Measurements from ENCODE around the gene GRIK4.

GRIK4 gene

DNA sequence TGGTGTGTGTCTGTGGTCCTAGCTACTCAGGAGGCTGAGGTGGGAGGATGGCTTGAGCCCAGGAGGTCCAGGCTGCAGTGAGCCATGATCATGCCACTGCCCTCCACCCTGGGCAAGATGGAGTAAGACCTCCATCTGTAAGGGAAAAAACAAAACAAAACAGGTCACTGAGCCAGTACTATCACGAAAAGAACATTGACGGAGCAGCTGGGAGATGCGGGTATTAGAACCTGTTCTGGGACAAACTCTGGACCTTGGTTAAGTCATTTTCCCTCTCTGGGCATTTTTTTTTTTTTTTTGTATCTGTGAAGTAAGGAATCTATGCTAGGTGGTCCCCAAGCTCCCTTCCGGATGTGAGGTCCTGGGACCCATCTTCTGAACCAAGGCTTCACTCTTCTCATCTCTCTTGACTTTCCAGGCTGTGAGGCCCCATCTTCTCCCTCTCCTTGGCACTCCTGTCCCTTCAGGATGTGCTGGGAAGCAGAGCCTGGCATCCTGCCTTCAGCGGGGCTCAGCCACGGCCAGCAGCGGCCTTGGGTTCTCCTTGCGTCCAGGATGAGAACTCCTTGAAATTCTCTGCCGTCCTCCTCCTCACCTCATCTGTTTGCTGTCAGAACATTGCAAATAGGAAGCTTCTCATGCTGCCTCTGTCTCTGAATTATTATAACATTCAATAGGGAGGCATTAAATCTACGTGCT lies 130.8 kb downstream of the GRIK4 start:
- FAIRE-seq: no peak
- TF ChIP-seq POLR2A (IDR thresholded peaks at IDR 0.05; ENCODE audit: low read depth, low read length) (no peak), TAF1 (IDR thresholded peaks at IDR 0.05; ENCODE audit: borderline replicate concordance, low read depth, low read length) (no peak), POLR2AphosphoS5 (IDR thresholded peaks at IDR 0.05; ENCODE audit: low read depth, low read length) (no peak)
- DNase-seq (ENCODE audit: insufficient read length): no peak

DNA sequence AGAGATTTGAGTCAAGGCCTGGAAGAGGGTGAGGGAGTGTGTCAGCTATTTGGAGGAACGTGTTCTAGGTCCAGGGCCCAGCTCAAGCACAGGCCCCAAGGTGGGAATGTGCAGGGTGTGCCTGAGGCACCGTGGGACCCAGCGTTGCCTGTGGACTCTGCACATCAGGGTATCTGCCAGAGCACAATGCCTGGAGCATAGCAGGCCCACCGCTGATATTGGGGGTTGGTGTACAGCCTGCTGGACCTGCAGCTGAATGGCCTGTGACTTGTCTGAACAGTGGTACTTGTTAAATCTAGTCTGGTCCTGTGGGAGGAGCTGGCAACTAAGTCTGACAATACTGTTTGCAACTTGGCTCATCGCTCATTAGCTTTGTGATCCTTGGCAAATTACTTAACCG lies 131.7 kb downstream of the GRIK4 start:
- FAIRE-seq (no peak), DNase-seq (ENCODE audit: insufficient read length) (no peak)
- no peak for TF ChIP-seq TAF1 (IDR thresholded peaks at IDR 0.05; ENCODE audit: borderline replicate concordance, low read depth, low read length)
- no peak for TF ChIP-seq POLR2AphosphoS5 (IDR thresholded peaks at IDR 0.05; ENCODE audit: low read depth, low read length)
- TF ChIP-seq POLR2A (IDR thresholded peaks at IDR 0.05; ENCODE audit: low read depth, low read length): no peak

DNA sequence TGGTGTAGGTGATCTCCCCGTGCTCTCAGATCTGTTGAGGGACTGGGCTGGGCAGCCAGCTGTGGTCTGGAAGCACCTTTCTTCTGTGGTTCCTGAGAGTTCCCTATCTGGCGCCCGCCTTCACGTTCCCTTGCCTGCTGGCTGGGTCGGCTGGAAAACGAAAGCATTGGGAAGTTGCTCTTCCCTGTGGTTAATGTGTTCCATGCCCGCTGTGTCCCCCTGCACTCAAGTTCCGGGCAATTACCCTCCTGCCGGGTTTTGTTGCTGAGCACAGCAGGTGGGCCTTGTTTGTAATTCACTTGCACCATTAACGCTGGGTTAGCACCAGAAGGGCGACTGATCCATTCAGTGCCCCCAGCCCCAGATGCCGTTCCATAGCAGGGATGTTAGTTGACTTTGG lies 134.1 kb downstream of the GRIK4 start:
- TF ChIP-seq POLR2AphosphoS5 (IDR thresholded peaks at IDR 0.05; ENCODE audit: low read depth, low read length) (no peak), POLR2A (IDR thresholded peaks at IDR 0.05; ENCODE audit: low read depth, low read length) (no peak), TAF1 (IDR thresholded peaks at IDR 0.05; ENCODE audit: borderline replicate concordance, low read depth, low read length) (no peak)
- DNase-seq (ENCODE audit: insufficient read length) (no peak), FAIRE-seq (no peak)

DNA sequence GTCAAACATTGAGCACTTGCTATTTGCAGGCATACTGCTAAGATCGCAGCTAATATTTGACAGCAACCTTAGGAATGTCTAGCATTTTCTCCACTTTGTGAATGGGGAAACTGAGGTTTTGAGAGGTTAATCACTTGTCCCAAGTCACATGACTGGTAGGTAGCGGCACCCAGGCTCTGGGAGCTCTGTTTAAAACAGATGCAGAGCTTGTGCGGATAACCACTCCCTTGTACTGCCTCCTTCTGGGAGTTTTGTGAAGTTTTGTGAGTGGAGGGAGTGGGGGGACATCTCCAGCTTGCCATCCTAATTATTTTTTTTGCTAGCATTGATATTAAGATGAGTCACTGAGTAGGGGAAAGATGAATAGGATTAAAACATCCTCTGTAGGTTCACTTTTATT lies 134.7 kb downstream of the GRIK4 start:
- no peak for DNase-seq (ENCODE audit: insufficient read length)
- FAIRE-seq: peak; percentile 33
- TF ChIP-seq POLR2A (IDR thresholded peaks at IDR 0.05; ENCODE audit: low read depth, low read length): no peak

DNA sequence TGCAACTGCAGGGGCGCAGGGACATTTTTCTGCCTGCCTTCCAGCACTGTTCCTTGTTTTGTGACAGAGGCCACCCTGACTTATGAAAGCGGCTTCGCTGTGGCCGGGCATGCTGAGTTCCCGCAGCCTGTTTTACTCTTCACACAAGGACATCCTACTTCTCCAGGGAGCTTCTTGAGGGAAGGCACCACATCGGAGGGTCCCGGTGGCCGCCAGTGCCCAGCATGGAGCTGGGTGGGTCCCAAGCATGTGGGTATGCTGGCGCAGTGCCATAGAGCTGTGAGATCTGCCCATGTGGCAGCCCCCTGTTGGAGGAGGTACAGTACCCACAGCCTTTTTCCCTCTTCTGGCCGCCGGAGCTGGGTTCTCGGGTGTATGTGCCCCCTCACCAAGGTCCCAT lies 136.1 kb downstream of the GRIK4 start:
- TF ChIP-seq POLR2AphosphoS5 (IDR thresholded peaks at IDR 0.05; ENCODE audit: low read depth, low read length): no peak
- no peak for TF ChIP-seq POLR2A (IDR thresholded peaks at IDR 0.05; ENCODE audit: low read depth, low read length)
- TF ChIP-seq TAF1 (IDR thresholded peaks at IDR 0.05; ENCODE audit: borderline replicate concordance, low read depth, low read length): no peak
- DNase-seq (ENCODE audit: insufficient read length) (no peak), FAIRE-seq (no peak)

DNA sequence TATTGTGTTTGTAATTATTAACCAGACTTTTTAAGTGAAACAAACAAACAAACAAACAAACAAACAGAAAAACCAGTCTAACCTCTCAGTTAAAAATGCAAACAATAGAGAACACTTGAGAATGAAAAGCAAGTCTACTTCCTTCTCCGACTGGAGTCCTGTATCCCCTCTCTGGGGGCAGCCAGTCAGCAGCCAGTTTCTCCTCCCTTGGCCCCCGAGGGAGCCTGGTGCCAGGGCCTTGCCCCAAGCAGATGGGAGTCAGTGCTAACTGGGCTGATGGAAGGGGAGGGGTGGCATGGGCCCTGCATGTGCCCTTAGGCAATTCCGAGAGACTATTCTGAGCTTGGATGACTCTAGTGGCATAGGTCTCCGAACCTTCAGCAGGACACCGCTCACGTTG lies 137.2 kb downstream of the GRIK4 start:
- TF ChIP-seq POLR2A (IDR thresholded peaks at IDR 0.05; ENCODE audit: low read depth, low read length): no peak
- no peak for TF ChIP-seq POLR2AphosphoS5 (IDR thresholded peaks at IDR 0.05; ENCODE audit: low read depth, low read length)
- no peak for TF ChIP-seq TAF1 (IDR thresholded peaks at IDR 0.05; ENCODE audit: borderline replicate concordance, low read depth, low read length)
- DNase-seq (ENCODE audit: insufficient read length) (no peak), FAIRE-seq (no peak)

DNA sequence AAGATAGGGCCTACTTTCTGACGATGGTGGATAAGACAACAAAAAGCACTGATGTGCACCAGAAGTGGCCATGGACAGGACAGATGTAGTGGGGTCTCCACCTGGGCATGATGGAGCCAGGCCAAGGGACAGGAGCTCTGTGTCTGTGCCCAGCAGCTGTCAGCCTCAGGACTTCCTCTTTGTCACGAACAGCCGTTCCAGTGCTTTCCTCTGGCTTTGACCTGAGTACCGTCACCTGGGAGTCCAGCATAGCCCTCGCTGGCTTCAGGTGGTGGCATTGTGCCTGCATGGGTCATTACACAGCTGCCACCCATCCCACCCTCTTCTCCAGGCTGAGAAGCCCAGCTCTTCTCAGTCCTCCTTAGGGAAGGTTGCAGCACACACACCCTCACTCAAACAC lies 137.8 kb downstream of the GRIK4 start:
- TF ChIP-seq TAF1 (IDR thresholded peaks at IDR 0.05; ENCODE audit: borderline replicate concordance, low read depth, low read length) (no peak), POLR2AphosphoS5 (IDR thresholded peaks at IDR 0.05; ENCODE audit: low read depth, low read length) (no peak), POLR2A (IDR thresholded peaks at IDR 0.05; ENCODE audit: low read depth, low read length) (no peak)
- DNase-seq (ENCODE audit: insufficient read length) (no peak), FAIRE-seq (no peak)

DNA sequence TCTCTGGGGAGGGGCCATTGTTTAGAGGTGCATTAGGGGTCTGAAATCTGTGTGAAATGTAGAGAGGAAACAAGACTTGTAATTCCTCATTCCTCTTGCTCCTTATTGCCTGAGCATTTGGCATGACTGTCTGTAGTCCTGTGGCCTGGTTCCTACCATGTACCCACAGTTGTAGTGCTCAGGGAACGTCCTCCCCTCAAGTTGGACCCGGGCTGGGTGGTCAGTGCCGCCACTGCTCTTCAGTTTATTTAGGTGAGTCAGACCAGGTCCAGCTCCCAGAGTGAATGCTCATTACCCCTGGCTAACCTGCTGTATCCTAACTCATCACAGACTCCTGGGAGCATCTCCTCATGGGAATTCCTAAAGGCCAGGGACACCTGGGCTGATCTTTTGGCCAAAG lies 139.8 kb downstream of the GRIK4 start:
- TF ChIP-seq POLR2A (IDR thresholded peaks at IDR 0.05; ENCODE audit: low read depth, low read length): no peak
- no peak for TF ChIP-seq POLR2AphosphoS5 (IDR thresholded peaks at IDR 0.05; ENCODE audit: low read depth, low read length)
- no peak for TF ChIP-seq TAF1 (IDR thresholded peaks at IDR 0.05; ENCODE audit: borderline replicate concordance, low read depth, low read length)
- DNase-seq (ENCODE audit: insufficient read length) (no peak), FAIRE-seq (no peak)

DNA sequence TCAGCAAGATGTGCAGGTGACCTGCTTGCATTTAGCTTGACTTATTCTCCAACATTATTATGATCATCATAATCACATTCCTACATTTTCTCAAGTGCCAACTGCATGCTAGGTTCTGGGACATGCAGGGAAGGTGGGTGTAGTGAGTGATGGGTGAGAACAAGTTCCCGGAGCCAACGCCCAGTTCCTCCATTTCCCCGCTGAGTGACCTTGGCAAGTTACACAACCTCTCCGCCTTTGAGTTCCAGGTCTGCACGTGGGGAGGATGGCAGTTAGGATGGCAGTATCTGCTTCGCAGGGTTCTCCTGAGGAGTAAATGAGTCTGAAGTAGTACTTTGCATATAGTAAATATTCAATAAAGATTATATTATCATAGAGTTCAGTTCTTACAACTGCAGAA lies 140.3 kb downstream of the GRIK4 start:
- FAIRE-seq (no peak), DNase-seq (ENCODE audit: insufficient read length) (no peak)
- TF ChIP-seq POLR2A (IDR thresholded peaks at IDR 0.05; ENCODE audit: low read depth, low read length): no peak
- TF ChIP-seq TAF1 (IDR thresholded peaks at IDR 0.05; ENCODE audit: borderline replicate concordance, low read depth, low read length): no peak
- TF ChIP-seq POLR2AphosphoS5 (IDR thresholded peaks at IDR 0.05; ENCODE audit: low read depth, low read length): no peak

DNA sequence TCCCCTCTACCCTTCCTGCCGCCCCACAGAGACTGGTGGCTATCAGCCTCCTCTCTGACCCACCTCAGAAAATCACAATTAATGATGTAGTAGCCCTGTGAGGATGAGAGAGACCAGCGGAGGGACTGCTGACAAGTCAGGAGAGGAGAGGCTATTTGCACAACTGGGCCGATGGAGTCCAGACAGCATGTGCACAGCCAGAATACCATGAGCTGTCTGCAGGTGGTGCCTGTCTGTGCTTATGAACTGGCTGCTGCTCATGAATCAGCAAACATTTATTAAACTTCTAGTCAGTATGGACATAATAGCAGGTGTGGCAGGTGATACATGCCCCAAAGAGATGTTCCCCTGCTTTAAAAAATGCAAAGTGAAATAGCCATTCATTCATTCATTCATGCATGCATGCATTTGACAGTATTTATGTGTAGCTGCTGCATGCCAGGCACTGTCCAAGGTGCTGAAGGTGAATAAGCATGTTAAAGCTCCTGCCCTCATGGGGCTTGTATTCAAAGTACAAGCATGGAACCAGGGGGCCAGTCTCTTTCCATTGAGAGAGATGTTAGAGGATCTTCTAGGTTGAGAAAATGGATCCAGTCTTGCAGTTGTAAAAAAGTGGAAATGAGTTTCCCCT lies 141.3 kb downstream of the GRIK4 start:
- DNase-seq (ENCODE audit: insufficient read length) (no peak), FAIRE-seq (peak; percentile 17)

DNA sequence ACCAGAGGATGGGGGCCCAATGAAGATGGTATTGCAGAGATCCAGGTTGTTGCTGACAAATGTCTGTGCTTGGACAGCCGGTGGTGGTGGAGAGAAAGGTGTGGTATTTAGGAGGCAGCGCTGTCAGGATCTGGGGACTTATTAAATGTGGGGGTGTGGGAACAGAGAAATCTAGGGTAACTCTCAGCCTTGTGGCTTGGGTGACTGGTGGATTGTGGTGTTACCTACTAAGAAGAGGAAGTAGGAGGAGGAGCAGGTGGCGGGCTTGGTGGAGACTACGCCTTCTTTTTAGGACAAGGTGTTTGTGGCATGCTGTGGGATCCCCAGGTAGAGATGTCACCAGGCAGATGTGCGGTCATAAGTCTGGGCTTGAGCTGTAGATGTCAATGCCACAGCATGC lies 144.0 kb downstream of the GRIK4 start:
- peak; percentile 33 for FAIRE-seq
- TF ChIP-seq POLR2A (IDR thresholded peaks at IDR 0.05; ENCODE audit: low read depth, low read length): no peak
- DNase-seq (ENCODE audit: insufficient read length): no peak

More for the DNA sequence above, 141.3 kb downstream of the GRIK4 start:
- TF ChIP-seq TAF1 (IDR thresholded peaks at IDR 0.05; ENCODE audit: borderline replicate concordance, low read depth, low read length) (no peak), POLR2A (IDR thresholded peaks at IDR 0.05; ENCODE audit: low read depth, low read length) (no peak), POLR2AphosphoS5 (IDR thresholded peaks at IDR 0.05; ENCODE audit: low read depth, low read length) (no peak)

DNA sequence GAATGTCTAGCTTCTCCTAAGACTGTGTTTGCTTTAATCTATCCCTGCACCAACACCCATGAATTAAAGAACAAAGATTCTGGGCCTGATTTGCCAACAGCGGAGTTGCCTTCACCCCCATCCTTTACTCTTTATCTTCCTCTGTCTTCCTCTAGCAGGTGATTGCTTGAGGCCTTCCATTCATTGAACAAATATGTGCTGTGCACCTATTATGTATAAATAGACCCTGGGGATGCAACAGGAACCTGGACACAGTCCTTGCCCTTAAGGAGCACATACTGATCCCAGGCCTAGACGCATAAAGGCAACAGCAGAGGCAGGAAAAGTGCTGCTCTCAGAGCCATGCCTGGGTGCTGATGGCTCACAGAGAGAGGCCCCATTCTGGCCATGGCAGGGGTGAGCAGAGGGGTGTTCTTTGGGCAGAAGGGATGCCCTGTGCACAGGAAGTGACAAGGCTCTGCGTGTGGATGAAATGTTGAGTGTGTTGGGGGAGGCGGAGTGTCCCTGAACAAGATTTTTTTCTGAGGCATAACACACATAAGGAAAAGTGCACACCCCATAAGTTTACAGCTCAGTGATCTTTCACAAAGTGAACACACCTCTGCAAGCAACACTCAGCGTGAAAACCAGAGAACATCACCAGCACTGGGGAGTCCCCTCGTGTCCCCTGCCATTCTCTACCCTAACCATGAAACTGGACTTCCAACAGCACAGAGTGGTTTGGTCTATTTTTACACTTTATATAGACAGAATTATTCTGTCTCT lies 145.9 kb downstream of the GRIK4 start:
- FAIRE-seq: no peak
- no peak for TF ChIP-seq POLR2A (IDR thresholded peaks at IDR 0.05; ENCODE audit: low read depth, low read length)
- TF ChIP-seq POLR2AphosphoS5 (IDR thresholded peaks at IDR 0.05; ENCODE audit: low read depth, low read length): no peak
- no peak for TF ChIP-seq TAF1 (IDR thresholded peaks at IDR 0.05; ENCODE audit: borderline replicate concordance, low read depth, low read length)

More for the DNA sequence above, 145.9 kb downstream of the GRIK4 start:
- DNase-seq (ENCODE audit: insufficient read length): no peak

Measured in GM12892 (cell line).